Fibroblast of skin of scalp (primary cell): Measurements from ENCODE around the gene METTL23.
"Not testable (repeated sequence)": the region's sequence is repeated elsewhere in the genome, so short reads cannot be mapped to it uniquely, and the experiment has no call there.

ENCODE experiments used
- DNase-seq: peaks from one replicate; pipeline ENCODE4 v3.0.0-alpha.2; 2013

METTL23 gene

GRCh38 chr17:76695059-76695831, 31.4 kb upstream of the METTL23 start:
- DNase-seq, result no peak

- DNase-seq, result no peak
Measured at GRCh38 chr17:76696763-76697701, 29.6 kb upstream of the METTL23 start.

- peak; percentile 69 for DNase-seq
Measured at GRCh38 chr17:76697702-76698465, 28.8 kb upstream of the METTL23 start.

- DNase-seq, result not testable (repeated sequence)
Measured at GRCh38 chr17:76698466-76698977, 28.1 kb upstream of the METTL23 start.

- DNase-seq, result no peak
Measured at GRCh38 chr17:76700270-76700616, 26.4 kb upstream of the METTL23 start.

GRCh38 chr17:76700617-76701470, 25.8 kb upstream of the METTL23 start:
- DNase-seq, result peak; percentile 63

GRCh38 chr17:76701471-76701967, 25.1 kb upstream of the METTL23 start:
- no peak for DNase-seq

GRCh38 chr17:76702076-76702475, 24.6 kb upstream of the METTL23 start:
- DNase-seq, result no peak

- DNase-seq, result no peak
Measured at GRCh38 chr17:76702941-76703637, 23.6 kb upstream of the METTL23 start.

- DNase-seq, result no peak
Measured at GRCh38 chr17:76704805-76705204, 21.8 kb upstream of the METTL23 start.

GRCh38 chr17:76706817-76707216, 19.8 kb upstream of the METTL23 start:
- no peak for DNase-seq

GRCh38 chr17:76707985-76708807, 18.4 kb upstream of the METTL23 start:
- no peak for DNase-seq

- DNase-seq, result peak; percentile 100
Measured at GRCh38 chr17:76709077-76709950, 17.3 kb upstream of the METTL23 start.

GRCh38 chr17:76709951-76710862, 16.4 kb upstream of the METTL23 start:
- DNase-seq, result peak; percentile 34

- DNase-seq, result peak; percentile 78
Measured at GRCh38 chr17:76710863-76711611, 15.6 kb upstream of the METTL23 start, which contains the start of gene MXRA7. Gene MXRA7, minus strand, starts transcription at chr17:76710965. Its CDS starts 19 bp downstream, at chr17:76710946.

GRCh38 chr17:76712321-76712720, 14.3 kb upstream of the METTL23 start:
- not testable (repeated sequence) for DNase-seq

- DNase-seq, result no peak
Measured at GRCh38 chr17:76713765-76714164, 12.9 kb upstream of the METTL23 start.
